Hematopoietic multipotent progenitor cell treated with erythropoietin and hydrocortisone succinate and interleukin-3 and kit ligand, for 4 days (in vitro differentiated cells): ENCODE data around the gene ZNF718.
A peak's percentile ranks its signal among the peaks of the same experiment; 100 is the strongest.
"Not testable (repeated sequence)": the region's sequence is repeated elsewhere in the genome, so short reads cannot be mapped to it uniquely, and the experiment has no call there.

ENCODE experiments used
- DNase-seq: peaks from one replicate; pipeline ENCODE4 v3.0.0-alpha.2; 2015

The ZNF718 gene

DNA sequence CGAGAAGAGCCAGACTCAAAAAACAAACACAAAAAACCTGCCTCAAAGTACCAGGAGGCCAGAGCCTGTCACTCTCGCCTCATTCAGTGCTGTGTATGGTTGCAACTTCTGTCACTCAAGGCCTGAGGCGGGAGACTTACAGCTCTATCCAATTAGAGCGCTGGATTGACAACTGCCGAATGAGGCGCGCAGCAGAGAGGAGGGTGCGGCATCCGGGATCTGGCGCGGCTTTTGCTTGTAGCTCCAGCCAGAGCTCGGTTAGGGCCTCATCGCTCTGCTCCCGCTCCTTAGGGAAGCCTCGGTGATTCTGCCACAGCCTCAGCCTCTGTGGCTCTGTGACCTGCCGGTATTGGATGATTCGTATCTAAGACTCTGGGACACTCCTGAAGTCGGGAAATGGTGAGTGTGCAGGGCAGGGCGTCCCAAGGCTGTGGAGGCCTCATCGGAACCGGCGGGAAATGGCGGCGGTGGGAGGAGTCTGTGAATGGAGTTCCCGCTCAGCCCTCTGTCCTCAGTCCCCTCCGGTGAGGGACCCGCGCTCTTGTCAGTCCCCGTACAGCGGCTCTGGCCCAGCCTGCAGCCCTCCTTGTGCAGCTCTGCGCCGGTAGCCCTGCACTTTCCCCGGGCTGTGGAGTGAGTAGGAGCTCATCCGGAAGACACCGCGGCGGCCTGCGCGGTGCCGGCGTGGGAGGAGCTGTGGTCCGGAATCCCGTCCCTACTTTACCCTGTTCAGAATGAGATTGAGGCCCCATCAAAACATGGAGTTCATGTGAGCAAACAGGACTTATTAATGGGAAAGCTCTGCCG lies at the start of gene ZNF718:
TSS of gene ZNF718 (plus strand) at position 227 of the 807 bp plus-strand sequence. CDS start at position 397, 170 bp downstream.
- peak; percentile 97 for DNase-seq

DNA sequence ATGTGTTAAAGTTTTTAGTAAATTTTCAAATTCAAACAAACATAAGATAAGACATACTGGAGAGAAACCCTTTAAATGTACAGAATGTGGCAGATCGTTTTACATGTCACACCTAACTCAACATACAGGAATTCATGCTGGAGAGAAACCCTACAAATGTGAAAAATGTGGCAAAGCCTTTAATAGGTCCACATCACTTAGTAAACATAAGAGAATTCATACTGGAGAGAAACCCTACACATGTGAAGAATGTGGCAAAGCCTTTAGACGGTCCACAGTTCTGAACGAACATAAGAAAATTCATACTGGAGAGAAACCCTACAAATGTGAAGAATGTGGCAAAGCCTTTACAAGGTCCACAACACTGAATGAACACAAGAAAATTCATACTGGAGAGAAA lies 38.4 kb upstream of the ZNF718 start:
- no peak for DNase-seq

DNA sequence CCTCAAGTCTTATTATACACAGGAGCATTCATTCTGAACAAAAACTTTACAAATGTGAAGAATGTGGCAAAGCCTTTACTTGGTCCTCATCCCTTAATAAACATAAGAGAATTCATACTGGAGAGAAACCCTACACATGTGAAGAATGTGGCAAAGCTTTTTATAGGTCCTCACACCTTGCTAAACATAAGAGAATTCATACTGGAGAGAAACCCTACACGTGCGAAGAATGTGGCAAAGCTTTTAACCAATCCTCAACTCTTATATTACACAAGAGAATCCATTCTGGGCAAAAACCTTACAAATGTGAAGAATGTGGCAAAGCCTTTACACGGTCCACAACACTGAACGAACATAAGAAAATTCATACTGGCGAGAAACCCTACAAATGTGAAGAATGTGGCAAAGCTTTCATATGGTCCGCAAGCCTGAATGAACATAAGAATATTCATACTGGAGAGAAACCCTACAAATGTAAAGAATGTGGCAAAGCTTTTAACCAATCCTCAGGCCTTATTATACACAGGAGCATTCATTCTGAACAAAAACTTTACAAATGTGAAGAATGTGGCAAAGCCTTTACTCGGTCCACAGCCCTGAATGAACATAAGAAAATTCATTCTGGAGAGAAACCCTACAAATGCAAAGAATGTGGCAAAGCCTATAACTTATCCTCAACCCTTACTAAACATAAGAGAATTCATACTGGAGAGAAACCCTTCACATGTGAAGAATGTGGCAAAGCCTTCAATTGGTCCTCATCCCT lies 37.6 kb upstream of the ZNF718 start:
- DNase-seq = not testable (repeated sequence)

DNA sequence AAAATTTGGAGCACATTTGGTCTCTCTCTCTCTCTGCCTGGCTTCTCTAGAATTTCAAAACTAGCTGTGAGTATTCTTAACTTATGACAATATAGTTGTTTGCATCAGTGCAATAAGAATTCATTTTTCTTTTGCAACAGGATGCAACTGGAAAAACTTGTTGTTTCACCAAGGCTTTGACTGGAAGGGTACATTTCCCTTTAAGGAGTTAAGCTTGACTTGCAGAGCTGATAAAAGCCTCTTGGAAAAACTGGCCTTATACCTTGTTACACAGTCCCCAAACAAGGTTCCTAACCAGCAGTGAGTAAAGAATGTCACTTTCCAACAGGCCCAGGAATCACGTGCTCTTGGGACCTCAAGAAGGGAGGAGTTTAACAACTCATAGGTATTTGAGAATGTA lies 25.9 kb upstream of the ZNF718 start:
- no peak for DNase-seq

DNA sequence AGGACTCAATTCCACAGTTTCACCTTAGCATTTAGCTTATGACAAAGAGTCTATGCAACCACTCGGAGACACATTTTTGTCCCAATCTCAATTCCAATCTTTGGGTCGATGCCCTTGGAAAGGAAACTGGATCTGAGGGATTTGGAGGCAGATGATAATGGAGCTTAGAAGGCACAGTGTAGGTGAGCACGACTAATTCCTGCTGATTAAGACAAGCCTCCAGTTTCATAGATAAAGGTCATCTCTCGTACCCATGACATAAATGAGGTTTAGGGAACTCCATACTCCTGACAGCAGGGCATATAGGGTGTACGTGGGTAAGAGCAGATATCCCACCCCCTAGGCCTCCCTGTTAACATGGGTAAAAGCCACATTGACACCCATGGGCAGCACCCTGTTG lies 24.4 kb upstream of the ZNF718 start:
- no peak for DNase-seq

DNA sequence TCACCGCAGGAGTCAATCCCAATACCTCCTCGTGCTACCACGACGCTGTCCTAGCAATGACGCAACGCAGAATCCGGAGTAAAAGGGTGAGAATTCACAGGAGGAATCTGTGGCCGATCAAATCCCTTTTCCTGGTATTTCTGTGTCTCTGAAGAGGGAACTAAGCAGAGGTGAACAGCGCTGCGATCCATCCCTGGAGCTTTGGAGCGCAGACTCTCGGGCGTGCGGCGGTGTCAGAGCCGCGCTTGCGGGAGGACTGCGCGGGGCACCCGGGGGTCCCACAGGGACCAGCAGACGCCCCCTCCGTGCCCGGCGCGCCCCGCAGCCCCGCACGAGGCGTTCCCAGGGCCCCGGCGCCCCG lies 17.2 kb upstream of the ZNF718 start:
- DNase-seq = no peak

DNA sequence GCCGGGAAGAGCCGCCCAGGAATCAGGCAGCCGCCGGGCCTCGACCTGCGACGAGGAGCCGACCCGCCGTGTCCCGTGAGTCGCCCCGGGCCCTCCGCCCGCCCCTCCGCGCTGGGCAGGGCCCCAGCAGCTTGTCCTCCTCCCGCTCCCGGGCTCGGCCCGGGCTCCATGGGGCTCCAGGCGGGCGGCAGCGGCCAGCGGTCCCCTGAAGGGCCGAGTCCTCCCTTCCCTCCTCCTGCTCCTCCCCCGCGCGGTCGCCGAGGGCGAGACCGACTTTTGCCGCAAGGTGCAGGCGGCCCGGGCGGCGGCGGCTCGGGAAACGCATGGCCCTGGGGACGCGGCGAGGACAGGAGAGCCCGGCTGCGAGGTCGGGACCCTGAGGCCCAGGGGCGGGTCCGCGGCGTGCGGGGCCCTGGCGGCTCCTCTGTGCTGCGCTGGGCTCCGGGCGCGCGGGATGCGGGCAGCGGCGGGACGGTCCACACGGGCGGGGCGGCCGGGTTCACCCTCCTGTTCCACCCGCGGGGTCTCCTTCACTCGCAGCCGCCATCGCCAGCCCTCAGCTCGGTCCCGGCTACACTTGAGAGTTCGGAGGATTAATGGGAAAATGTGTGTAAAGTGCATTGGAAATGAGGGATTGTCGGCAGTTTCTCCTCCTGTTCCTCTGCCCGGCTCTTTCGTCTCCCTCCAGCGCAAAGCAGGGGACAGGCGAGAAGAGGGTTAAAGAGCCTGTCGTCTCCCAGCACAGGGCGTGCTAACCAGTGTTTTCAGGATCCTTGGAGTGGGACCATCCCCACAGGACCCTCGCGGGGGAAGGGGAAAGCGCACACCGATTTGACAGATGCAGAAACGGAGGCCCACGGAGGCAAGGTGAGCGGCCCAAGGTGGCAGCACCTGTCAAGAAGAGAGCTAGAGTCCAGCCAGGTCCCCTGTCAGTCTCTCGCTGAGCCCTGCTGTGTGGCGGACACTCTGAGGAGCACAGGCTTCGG lies 16.6 kb upstream of the ZNF718 start:
- DNase-seq = no peak

DNA sequence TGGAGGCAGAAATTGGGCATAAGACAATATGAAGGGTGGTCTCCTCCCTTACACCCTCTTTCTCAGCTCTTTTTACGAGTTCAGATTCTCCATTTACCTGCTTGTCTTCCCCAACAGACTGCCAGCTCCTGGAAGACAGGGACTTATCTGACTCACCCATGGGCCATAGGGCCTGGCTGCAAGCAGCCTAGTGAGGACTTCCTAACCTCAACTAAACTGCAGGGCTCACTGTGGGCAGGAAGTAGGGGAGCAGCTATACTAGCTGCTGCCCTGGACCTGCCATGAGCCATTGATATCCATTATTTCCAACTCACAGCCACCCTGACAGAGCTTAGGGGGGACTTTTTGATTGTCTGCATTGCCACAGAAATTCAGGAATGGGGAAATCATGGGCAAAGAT lies 11.5 kb upstream of the ZNF718 start:
- DNase-seq = no peak

DNA sequence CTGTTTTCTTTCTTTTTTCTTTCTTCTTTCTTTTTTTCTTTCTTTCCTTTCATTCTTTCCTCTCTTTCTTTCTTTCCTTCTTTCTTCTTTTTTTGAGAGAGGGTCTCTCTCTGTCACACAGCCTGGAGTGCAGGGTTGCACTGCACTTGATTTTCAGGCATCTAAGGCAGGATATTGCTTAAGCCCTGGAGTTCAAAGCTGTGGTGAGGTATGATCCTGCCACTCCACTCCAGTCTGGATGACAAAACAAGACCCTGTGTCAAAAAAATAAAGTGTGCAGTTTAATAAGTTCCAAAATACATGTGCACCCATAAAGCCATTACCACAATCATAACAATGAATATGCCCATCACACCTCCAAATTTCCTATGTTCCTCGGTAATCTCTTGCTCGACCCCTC lies 10.6 kb upstream of the ZNF718 start:
- no peak for DNase-seq

DNA sequence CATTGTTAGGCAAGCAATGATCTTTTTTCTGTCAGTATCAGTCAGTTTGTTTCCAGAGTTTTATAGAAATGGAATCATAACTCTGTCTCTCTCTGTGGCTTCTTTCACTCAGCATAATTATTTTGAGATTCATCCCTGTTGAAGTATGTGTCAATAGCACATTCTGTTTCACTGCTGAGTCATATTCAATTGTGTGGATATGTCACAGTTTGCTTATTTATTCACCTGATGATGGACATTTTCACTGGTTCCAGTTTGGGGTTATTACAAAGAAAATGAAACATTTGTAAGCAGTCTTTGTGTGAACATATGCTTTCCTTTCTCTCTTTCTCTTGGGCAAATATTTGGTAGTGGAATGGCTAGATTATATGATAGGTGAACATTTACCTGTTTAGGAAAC lies 10.2 kb upstream of the ZNF718 start:
- DNase-seq = no peak

DNA sequence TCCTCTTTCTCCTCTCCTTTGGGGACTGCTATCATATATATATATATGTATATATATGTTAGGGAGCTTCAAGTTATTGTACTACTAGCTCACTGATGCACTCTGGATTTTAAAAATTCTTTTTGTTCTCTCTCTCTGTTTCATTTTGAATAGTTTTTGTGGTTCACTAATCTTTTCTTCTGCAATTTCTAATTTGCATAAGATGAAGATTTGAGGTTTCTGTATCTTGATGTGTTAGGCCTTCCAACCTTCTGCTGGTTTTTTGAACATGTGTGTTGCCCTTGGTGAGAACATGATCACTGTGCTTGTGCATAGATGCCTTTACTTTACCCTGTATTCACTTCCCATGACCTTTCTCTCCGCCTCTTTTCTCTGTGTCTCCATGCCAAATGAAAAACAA lies 7.8 kb upstream of the ZNF718 start:
- DNase-seq = no peak

DNA sequence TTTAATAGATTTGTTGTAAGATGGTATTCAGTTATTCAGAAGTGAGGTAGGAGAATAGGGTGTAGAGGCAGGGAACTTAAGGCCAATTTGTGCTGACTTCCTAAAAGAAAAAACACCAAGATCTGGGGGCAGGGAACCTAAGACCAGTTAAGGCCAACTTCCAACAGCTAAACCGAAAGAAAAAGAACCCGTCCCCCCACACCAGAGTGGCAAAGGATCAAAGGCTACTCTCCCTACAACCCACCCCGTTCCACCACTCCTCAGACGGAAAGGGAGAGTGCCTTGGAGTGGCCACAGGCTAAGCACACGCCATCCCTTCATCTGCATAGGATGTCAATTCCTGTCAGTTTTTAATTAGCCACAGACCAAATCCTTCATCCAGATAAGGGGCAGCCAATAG lies 3.7 kb upstream of the ZNF718 start:
- no peak for DNase-seq

DNA sequence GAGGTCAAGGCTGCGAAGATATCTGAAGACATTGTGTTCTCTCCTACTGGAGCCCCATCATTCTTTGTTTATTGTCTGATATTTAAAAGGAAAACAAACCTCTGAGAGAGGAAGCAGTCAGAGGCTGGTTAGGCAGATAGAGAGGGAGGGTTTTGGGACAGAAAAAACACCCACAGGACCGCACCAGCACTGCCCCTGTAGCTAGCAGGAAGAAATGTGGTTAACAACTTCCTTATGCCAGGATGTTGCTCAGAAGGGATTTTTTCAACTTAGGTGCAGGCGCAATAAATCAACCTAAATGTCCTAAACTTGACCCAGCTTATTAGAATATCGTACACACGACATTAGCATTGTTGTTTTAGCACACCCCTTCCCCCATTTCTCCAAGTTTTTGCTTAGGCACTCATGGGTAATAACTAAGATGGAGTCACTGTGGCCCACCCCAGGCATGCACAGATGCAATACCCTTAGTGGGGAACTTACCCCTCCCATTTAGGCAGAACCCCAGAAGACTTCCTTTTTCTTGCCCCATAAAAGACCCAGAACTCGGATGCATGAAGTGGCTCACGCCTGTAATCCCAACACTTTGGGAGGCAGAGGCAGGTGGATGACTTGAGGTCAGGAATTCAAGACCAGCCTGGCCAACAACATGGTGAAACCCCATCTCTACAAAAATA lies 2.8 kb upstream of the ZNF718 start:
- peak; percentile 83 for DNase-seq

DNA sequence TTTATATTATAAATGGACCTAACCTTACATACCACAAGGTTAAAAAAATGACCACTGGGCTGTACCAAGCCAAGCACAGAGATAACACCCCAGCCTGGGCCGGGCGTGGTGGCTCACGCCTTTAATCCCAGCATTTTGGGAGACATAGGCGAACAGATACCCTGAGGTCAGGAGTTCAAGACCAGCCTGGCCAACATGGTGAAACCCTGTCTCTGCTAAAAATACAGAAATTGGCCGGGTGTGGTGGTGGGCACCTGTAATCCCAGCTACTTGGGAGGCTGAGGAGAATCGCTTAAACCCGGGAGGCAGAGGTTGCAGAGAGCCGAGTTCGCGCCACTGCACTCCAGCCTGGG lies 403 bp upstream of the ZNF718 start:
- DNase-seq = not testable (repeated sequence)

DNA sequence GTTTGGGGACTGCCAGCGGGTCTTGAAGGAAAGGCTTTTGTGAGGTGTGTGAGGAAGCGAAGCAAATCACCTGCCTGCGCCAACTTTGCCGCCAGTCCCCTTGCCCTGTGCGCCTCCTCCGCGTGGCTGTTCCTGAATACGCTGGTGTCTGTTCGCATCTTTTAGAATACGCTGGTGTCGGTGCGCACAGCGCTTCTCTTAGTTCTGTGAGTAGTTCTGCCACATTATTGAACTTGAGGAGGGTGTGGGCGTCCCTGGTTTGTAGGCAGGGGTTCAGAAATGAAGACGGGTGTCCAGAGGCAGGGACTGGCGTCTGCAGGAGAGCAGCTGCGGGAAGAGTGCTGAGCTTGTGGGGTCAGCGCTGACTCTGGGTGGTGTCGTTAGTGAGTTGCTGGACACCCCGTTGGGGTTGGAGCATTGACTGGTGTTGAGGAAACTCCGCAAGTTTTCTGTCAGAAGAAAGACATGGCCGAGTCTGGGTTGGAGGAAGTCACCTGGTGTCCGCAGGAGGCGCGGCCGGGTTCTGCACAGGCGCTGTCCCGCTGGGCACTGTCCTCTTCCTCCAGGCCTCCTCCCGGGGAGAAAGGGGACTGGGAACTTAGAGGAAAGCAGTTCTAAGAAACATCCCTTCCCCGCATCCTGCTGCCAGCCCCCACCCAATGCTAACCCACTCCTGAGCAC lies 930 bp downstream of the ZNF718 start:
- peak; percentile 69 for DNase-seq

DNA sequence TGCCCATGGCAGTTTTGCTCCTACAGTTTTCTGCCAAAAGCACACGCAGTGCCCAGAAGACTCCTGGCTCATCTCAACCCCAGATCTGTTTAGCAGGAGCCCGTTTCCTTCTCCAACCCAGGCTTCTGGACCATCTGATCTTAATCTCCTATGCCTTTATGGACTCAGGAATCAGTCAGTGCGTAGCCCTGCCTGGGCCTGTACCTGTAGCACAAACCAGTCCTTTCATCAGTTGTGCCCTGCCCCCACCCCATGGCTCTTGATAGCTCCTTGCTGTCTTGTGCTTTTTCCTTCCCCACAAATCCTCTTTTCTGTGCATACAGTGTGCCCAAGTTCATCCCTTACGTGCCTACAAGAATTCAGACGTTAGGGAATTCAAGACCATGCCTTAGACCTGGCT lies 1.5 kb downstream of the ZNF718 start:
- DNase-seq = no peak

DNA sequence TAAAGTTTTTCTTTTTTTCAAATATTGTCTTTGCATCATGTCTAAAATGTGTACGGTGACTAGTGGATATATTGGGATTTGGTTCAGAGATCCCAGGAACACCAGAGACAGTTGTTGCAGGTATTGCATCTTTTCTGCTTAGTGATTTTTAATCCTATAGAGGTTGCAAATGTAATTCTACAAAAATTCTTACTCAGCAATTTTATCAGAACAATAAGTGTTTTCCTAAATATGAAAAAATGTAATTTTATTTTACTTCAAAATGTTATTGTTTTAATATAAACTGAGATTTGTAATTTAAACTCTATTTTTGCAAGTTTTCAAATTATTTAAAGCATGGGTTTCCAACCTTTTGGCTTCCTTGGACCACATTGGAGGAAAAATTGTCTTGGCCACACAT lies 8.2 kb downstream of the ZNF718 start:
- no peak for DNase-seq

DNA sequence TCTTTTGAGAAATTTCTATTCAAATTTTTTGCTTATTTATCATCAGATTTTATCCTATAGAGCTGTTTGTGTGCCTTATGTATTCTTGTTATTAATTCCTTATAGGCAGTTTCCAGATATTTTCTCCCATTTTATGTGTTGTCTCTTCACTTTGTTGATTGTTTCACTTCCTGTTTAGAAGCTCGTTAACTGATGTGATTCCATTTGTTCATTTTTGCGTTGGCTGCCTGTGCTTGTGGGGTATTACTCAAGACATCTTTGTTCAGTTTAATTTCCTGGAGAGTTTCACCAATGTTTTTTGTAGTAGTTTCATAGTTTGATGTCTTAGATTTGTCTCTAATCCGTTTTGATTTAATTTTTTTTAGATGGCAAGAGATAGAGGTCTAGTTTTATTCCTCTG lies 14.6 kb downstream of the ZNF718 start:
- no peak for DNase-seq

DNA sequence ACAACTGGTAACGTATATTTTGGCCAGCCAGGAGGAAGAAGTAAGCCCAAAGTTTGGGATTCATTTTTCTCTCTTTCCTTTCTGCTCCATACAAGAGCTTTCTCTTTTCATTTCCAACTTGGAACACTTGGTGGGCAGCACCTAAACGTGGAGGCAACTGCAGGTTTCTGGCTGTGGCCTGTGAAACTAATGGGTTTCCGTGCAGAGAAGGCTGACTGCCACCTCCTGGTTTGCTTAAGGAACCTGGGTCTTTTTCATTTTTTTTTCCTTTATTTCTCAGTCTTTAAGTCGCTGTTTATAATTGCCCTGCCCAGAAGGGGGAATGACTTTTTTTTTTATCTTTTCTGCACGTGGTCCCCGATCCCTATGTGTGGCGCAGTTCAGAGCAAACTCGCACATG lies 15.4 kb downstream of the ZNF718 start:
- DNase-seq = no peak

DNA sequence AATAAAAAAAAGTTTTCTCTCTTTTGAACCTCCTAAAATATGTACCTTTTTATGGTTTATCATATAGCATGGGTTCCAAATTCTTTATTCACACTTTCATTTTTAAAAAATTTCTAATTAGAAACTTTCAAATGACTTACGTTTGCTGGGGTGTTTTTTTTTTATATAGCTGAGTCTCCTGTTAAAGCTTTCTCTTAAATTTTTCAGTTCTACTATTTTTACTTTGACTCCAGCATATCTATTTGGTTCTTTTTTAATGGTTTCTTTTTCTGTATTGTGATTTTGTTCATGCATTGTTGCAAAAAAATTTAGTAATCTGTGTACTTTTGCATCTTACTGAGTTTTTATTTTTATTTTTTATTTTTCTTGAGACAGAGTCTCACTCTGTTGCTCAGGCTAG lies 22.3 kb downstream of the ZNF718 start:
- no peak for DNase-seq

DNA sequence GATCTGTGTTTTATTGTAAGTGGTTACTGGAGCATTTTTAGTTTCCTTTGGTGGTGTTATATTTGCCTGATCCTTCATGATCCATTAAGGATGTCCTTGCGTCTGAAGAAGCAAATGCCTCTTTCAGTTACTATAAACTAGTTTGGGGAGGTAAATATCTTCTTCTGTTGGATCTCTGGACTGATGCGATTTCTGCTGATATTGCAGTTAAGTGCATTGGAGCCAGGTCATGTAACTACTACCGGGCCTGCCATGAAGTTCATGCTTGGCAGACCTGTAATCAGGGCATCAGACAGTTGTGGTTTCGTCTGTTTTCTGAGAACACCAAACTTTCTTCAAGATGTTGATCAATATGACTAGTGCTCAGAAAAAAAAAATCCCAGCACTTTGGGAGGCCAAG lies 22.9 kb downstream of the ZNF718 start:
- DNase-seq = no peak
